Activated CD4-positive, alpha-beta T cell treated with anti-CD3 and anti-CD28 coated beads for 36 hours (primary cell): ENCODE data around the gene ADGRV1. TPM values are rescaled to one million over a fixed set of nuclear protein-coding genes. Genes with fewer than 3 reads are reported as not detected.

Experiments
- ATAC-seq: fragments of 200-7000 bp; cut with Tn5 transposase; one replicate; pipeline ENCODE4 v1.10.0; 2021; ENCODE audit warnings: mild to moderate bottlenecking, moderate library complexity
- CTCF ChIA-PET: fragments of 350-600 bp; sonication (Branson Sonifier 250); formaldehyde crosslinking; loops from one replicate; lab custom pipeline; 2021; ENCODE audit warnings: antibody characterized with exemption; lab: Charles Lee
- POLR2A ChIA-PET: fragments of 350-600 bp; sonication (Branson Sonifier 250); formaldehyde crosslinking; loops from one replicate; lab custom pipeline; 2021; ENCODE audit warnings: antibody characterized with exemption, inconsistent platforms; lab: Charles Lee
- DNase-seq: peaks from one replicate; pipeline ENCODE4 v3.0.0-alpha.2; 2020
- H3K27ac Mint-ChIP-seq: one replicate; pipeline ENCODE4 v1.8.0; 2021; ENCODE audit warnings: mixed read lengths
- H3K27me3 Mint-ChIP-seq: one replicate; pipeline ENCODE4 v1.8.0; 2021; ENCODE audit warnings: mixed read lengths
- H3K36me3 Mint-ChIP-seq: one replicate; pipeline ENCODE4 v1.8.0; 2021; ENCODE audit warnings: low read depth, mixed read lengths
- H3K4me1 Mint-ChIP-seq: one replicate; pipeline ENCODE4 v1.8.0; 2021; ENCODE audit warnings: mixed read lengths
- H3K4me3 Mint-ChIP-seq: one replicate; pipeline ENCODE4 v1.8.0; 2021; ENCODE audit warnings: mild to moderate bottlenecking, moderate library complexity, mixed read lengths
- H3K9me3 Mint-ChIP-seq: one replicate; pipeline ENCODE4 v1.8.0; 2021; ENCODE audit warnings: low read depth, mixed read lengths
- intact Hi-C, 2 experiments: fragments of 100-400 bp; cut with DNase I in 1 of 2; cut with micrococcal nuclease in 1 of 2; formaldehyde crosslinking; loops; one replicate each; pipeline versions ENCODE4 v1.14.2 to v1.15.1; 2022 to 2024; cut with DNase I, micrococcal nuclease
- total RNA-seq, 2 experiments: library from RNA; stranded (reverse); gene quantifications; one replicate each; pipeline ENCODE4 v1.2.3, GENCODE V29; 2021

Gene ADGRV1
- total RNA-seq, 2 experiments from 2014 or later, result 0.02 to 0.12 TPM

DNA sequence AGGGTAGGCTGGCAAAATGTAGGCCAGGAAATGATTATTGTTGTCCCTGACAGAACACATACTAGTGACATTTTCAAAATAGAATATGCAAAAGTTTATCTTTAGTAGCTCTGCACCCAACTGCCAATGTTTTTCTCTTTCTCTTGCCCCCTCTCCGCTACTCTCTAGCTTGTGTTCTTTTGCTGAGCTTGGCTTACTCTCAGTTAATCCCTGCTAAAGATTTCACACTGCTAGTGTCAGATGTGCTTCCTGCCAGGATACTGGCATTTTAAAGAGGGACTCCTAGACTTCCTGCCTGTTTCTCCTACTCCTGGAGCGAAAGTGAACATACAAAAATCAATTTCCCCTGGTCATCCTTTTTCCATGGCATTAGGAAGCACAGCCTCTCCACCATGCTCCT is 564.1 kb downstream of the ADGRV1 start:
- Mint-ChIP-seq H3K4me1 (no peaks in the 10 kb centered on the region), H3K4me3 (no peak overlapping the region), H3K36me3 (no peaks in the 10 kb centered on the region), H3K9me3 (no peaks in the 10 kb centered on the region), H3K27me3 (no peaks in the 10 kb centered on the region), H3K27ac (no peak overlapping the region)
- intact Hi-C loops, result no loop called here
- ATAC-seq, result no peak
- POLR2A ChIA-PET, result interaction anchor here (0.7 kb wide), 1 partner anchor 44 kb away, joined by 5 read pairs; no protein-coding TSS in a partner anchor
- DNase-seq, result no peak
- CTCF ChIA-PET, result interaction anchor here (1.6 kb wide), 1 partner anchor 97 kb away, joined by 3 read pairs; no protein-coding TSS in a partner anchor

DNA sequence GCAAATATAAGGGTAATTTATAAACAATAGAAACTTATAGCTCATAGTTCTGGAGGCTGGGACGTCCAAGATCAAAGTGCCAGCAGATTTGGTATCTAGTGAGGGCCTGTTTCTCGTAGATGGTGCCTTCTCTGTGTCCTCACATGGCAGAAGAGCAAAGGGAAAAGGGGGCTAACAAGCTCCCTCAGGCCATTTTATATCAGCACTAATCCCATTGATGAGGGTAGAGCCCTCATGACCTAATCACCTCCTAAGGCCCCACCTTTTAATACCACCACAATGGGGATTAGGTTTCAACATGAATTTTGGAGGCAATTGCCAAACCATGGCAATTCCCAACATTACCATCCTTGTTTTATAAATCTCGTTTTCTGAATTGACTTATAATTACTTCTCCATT is 564.7 kb downstream of the ADGRV1 start:
- ATAC-seq (no peak), DNase-seq (no peak)
- no peaks in the 10 kb centered on the region for H3K36me3 Mint-ChIP-seq
- ChIA-PET CTCF (interaction anchor here (0.7 to 1.6 kb wide), 2 partner anchors 96 to 117 kb away, joined by 3 read pairs; no protein-coding TSS in a partner anchor), POLR2A (no interaction called here)
- H3K4me1 Mint-ChIP-seq, result no peaks in the 10 kb centered on the region
- no peak overlapping the region for H3K27ac Mint-ChIP-seq
- no peak overlapping the region for H3K4me3 Mint-ChIP-seq
- intact Hi-C loops, result no loop called here
- no peaks in the 10 kb centered on the region for H3K9me3 Mint-ChIP-seq
- H3K27me3 Mint-ChIP-seq, result no peaks in the 10 kb centered on the region

DNA sequence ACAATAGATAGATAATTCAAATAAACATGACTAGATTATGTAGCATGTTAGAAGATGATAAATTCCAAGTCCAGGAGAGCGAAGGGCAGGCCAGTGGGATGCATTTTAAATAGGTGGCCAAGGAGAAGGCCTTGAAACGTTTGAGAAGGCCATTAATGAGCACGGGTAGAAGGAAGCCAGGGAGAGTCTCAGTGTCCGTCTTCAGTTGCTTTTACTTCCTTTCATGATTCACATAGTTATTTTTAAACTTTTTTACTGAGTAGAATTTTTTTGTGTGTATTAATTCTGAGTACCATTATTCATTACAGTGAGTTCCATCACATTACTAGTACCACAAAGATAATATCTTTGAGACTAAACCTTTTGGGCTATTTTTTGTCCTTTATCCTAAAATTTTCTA is 565.3 kb downstream of the ADGRV1 start:
- ATAC-seq, result no peak
- POLR2A ChIA-PET, result no interaction called here
- no peaks in the 10 kb centered on the region for H3K36me3 Mint-ChIP-seq

DNA sequence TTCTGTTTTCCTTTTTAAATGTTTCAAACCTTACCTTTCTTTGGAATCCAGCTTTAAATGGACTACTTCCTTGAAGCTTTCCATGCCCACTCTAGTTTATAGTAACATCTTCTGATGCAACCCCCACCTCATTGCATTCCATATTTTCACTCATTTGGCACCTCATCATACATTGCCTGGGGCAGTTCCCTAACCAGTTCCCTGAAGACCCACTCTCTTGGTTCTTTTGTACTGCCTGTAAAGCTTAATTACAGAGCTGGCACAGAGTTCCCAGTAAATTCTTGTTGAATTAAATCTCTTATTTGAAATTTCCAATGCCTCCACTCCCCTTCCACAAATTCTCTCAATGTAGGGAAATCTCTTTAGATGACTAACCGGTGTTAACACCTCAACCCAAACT is 567.3 kb downstream of the ADGRV1 start:
- no peak overlapping the region for H3K27ac Mint-ChIP-seq
- peaks cover 2% of the 10 kb centered on the region for H3K27me3 Mint-ChIP-seq
- ChIA-PET CTCF (interaction anchor here (1.1 to 1.8 kb wide), 2 partner anchors 259 to 294 kb away, joined by 3 to 4 read pairs; no protein-coding TSS in a partner anchor), POLR2A (no interaction called here)
- no peaks in the 10 kb centered on the region for H3K4me1 Mint-ChIP-seq
- no peak overlapping the region for H3K4me3 Mint-ChIP-seq
- H3K9me3 Mint-ChIP-seq, result no peaks in the 10 kb centered on the region
- H3K36me3 Mint-ChIP-seq, result no peaks in the 10 kb centered on the region
- ATAC-seq (no peak), DNase-seq (no peak)
- intact Hi-C loops, result no loop called here

More for the DNA sequence above, 565.3 kb downstream of the ADGRV1 start:
- CTCF ChIA-PET, result interaction anchor here (0.7 kb wide), 1 partner anchor 116 kb away, joined by 3 read pairs; no protein-coding TSS in a partner anchor
- Mint-ChIP-seq H3K27me3 (peaks cover 2% of the 10 kb centered on the region), H3K4me1 (no peaks in the 10 kb centered on the region), H3K9me3 (no peaks in the 10 kb centered on the region), H3K4me3 (no peak overlapping the region), H3K27ac (no peak overlapping the region)
- DNase-seq, result no peak
- intact Hi-C loops, result no loop called here

DNA sequence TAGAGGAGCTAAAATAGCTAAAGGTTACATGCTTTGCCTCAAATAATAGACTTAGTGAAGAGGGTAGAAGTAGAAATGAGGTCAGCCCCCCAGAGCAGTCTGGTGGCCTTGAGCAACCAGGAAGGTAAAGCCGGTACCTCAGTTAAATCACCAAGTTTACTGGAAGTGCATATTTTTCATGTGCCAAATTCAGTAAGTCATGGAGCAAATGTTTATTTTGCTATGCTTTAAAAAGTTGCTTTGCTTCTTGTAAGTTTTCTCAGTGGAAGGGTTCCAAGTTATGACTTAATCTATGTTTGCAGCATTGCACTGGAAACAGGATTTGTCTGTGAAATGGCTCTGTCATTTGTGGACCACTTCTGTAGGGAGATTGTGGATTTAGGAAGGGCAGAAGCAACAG is 567.9 kb downstream of the ADGRV1 start:
- Mint-ChIP-seq H3K36me3 (no peaks in the 10 kb centered on the region), H3K9me3 (no peaks in the 10 kb centered on the region), H3K27me3 (peaks cover 2% of the 10 kb centered on the region), H3K4me3 (no peak overlapping the region), H3K4me1 (no peaks in the 10 kb centered on the region), H3K27ac (no peak overlapping the region)
- ChIA-PET CTCF (interaction anchor here (1.1 to 1.8 kb wide), 2 partner anchors 258 to 293 kb away, joined by 3 to 4 read pairs; no protein-coding TSS in a partner anchor), POLR2A (no interaction called here)
- ATAC-seq (no peak), DNase-seq (no peak)
- intact Hi-C loops, result no loop called here

DNA sequence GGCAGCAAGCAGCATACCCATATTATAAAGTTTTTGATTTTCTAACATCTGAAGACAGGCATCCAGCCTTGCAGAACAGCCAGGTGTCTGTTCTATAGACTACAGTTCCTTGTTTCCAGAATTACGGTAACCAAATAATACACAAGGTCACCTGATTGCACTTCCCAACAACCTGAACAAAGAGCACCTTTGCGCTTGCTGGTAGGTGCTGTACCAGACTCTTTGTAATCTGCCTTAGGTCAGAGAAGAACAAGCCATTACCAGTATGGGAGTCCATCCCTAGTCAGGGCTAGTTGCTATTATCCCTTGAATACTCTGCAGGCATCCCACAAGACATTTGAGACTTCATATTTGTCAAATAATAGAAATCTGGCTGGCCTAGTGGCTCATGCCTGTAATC is 568.3 kb downstream of the ADGRV1 start:
- ChIA-PET CTCF (interaction anchor here (1.1 kb wide), 2 partner anchors 195 to 293 kb away, joined by 3 to 4 read pairs; no protein-coding TSS in a partner anchor), POLR2A (no interaction called here)
- Mint-ChIP-seq H3K27me3 (peaks cover 2% of the 10 kb centered on the region), H3K4me1 (no peaks in the 10 kb centered on the region), H3K9me3 (no peaks in the 10 kb centered on the region), H3K4me3 (no peak overlapping the region), H3K27ac (no peak overlapping the region), H3K36me3 (no peaks in the 10 kb centered on the region)
- ATAC-seq (no peak), DNase-seq (no peak)
- intact Hi-C loops, result no loop called here

DNA sequence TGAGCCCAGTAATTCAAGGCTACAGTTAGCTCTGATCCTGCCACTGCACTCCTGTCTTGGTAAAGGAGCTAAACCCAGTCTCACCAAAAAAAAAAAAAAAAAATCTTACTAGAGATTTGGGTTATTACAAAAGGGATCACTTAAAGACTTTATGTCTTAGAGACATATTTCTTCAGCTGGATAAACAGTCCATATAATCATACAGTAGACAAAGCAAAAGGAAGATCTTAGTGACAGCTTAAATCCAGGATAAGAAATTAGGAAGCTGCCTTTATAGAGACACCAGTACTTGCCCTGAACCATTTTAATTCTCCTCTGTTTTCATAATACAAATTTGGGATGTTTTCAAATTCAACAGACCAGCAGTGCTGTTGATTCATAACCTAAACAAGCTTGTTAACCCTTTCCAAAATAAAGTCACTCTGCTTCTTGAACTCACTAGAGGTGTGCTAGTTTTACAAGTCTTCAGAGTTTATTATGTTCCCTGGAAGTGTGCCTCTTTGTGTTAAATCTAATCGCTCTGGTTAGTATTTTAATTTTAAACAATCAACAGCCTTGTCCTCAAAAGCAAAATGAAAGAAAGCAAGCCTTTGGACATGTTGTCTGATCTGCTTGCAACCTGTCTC is 569.0 kb downstream of the ADGRV1 start:
- Mint-ChIP-seq H3K4me3 (no peak overlapping the region), H3K4me1 (no peaks in the 10 kb centered on the region), H3K36me3 (no peaks in the 10 kb centered on the region), H3K27me3 (peaks cover 2% of the 10 kb centered on the region), H3K9me3 (no peaks in the 10 kb centered on the region), H3K27ac (no peak overlapping the region)
- intact Hi-C loops, result no loop called here
- ATAC-seq (no peak), DNase-seq (no peak)
- CTCF ChIA-PET, result interaction anchor here (0.6 to 1.1 kb wide), 3 partner anchors 28 to 196 kb away, joined by 3 to 4 read pairs (median 3); no protein-coding TSS in a partner anchor
- POLR2A ChIA-PET, result no interaction called here

DNA sequence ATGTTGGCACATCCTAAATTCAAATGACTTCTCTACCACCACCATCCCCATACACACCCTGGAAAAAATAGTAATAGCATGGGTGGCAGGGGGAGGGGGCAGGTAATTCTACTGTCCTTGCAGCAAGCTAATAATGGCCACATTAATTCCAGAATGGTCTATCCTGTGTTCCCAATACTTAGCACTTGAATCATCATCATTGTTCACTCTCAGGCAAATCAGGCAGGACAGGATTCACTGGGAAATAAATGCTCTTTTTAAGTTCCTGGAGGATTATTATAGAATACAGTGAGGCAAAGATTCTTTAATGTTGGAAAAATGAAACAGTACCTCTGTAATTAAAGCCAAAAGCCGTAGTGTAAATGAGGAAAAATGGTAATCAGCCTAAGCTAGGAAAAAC is 570.0 kb downstream of the ADGRV1 start:
- ATAC-seq (no peak), DNase-seq (no peak)
- ChIA-PET CTCF (interaction anchor here (0.7 kb wide), 1 partner anchor 554 kb away, joined by 3 read pairs; no protein-coding TSS in a partner anchor), POLR2A (no interaction called here)
- Mint-ChIP-seq H3K36me3 (no peaks in the 10 kb centered on the region), H3K9me3 (no peaks in the 10 kb centered on the region), H3K27ac (no peak overlapping the region), H3K4me3 (no peak overlapping the region), H3K27me3 (peaks cover 2% of the 10 kb centered on the region), H3K4me1 (no peaks in the 10 kb centered on the region)
- intact Hi-C loops, result no loop called here

DNA sequence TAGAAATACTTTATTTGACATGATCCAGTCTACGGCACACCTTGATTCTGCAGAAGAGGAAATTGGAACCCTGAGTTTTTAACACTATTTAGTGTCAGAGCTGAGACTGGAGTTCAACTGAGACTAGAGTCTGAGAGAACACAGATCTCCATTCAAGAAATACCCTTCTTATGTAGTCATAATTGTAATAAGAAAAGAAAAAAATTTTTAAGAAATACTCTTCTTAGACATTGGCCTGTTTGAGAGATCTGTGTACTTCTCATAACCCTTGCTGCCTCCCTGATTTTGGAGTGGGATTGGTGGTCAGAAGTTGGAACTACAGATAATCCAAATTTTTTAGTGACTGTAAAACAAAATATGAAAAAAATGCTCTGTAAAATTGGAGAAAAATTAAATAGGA is 571.2 kb downstream of the ADGRV1 start:
- Mint-ChIP-seq H3K4me3 (no peak overlapping the region), H3K4me1 (no peaks in the 10 kb centered on the region), H3K9me3 (no peaks in the 10 kb centered on the region), H3K27ac (no peak overlapping the region), H3K36me3 (no peaks in the 10 kb centered on the region), H3K27me3 (peaks cover 4% of the 10 kb centered on the region)
- intact Hi-C loops, result no loop called here
- ChIA-PET CTCF (no interaction called here), POLR2A (no interaction called here)
- DNase-seq (no peak), ATAC-seq (no peak)

DNA sequence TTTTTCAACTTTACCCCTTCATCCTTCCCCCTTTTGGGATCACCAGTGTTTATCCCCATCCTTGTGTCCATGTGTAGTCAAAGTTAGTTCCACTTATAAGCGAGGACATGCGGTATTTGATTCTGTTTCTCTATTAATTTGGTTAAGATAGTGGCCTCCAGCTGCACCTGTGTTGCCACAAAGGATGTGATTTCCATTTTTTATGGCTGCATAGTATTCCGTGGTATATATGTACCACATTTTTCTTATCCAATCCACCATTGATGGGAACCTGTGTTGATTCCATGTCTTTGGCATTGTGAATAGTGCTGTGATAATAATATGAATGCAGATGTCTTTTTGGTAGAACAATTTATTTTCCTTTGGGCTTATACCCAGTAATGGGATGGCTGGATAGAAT is 572.2 kb downstream of the ADGRV1 start:
- peaks cover 4% of the 10 kb centered on the region for H3K27me3 Mint-ChIP-seq
- CTCF ChIA-PET, result no interaction called here
- DNase-seq, result no peak
- no peaks in the 10 kb centered on the region for H3K9me3 Mint-ChIP-seq
- POLR2A ChIA-PET, result no interaction called here
- ATAC-seq, result no peak
- no peak overlapping the region for H3K27ac Mint-ChIP-seq
- intact Hi-C loops, result no loop called here
- H3K4me1 Mint-ChIP-seq, result no peaks in the 10 kb centered on the region
- no peak overlapping the region for H3K4me3 Mint-ChIP-seq
- no peaks in the 10 kb centered on the region for H3K36me3 Mint-ChIP-seq

DNA sequence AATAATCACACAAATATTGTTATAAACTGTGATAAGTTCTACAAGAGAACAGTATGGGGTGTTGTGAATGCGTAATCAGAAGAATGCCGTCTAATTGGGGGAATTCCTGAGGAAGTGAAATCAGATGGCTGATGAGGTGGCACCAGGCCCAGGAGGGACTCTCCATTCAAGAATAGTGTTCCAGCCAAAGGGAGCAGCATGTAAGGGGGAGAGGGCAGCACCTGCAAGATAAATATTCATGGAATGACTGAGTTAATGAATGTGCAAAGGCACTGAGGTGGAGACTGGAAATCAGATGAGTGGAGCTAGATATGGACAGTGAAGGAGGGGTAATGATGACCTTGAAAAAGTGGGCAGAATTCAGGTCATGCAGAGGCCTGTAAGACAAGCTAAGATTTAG is 574.0 kb downstream of the ADGRV1 start:
- ChIA-PET POLR2A (no interaction called here), CTCF (no interaction called here)
- H3K27me3 Mint-ChIP-seq, result peaks cover 5% of the 10 kb centered on the region
- intact Hi-C loops, result no loop called here
- DNase-seq (no peak), ATAC-seq (no peak)
- H3K9me3 Mint-ChIP-seq, result no peaks in the 10 kb centered on the region
- no peak overlapping the region for H3K4me3 Mint-ChIP-seq
- no peaks in the 10 kb centered on the region for H3K4me1 Mint-ChIP-seq
- no peak overlapping the region for H3K27ac Mint-ChIP-seq
- H3K36me3 Mint-ChIP-seq, result no peaks in the 10 kb centered on the region

DNA sequence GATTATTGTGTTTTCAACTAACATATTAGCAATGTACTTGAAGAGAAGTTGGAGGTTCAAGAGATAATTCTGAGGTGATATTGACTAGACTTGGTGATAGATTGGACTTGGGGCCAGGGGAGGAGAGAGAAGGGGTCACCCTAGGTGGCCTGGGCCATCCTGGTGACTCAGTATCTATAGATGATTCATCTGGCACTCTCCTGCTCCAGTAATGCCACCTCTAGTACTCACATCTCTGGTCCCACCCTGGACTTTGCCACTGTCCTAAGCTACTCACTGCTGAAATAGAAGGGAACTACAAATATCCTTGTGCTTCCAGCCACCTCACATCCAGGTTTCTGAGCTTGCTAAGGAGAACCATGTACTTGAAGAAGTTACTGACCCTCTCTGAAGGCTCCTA is 574.6 kb downstream of the ADGRV1 start:
- ATAC-seq, result no peak
- no peak overlapping the region for H3K4me3 Mint-ChIP-seq
- H3K9me3 Mint-ChIP-seq, result no peaks in the 10 kb centered on the region
- no peak overlapping the region for H3K27ac Mint-ChIP-seq
- no peaks in the 10 kb centered on the region for H3K36me3 Mint-ChIP-seq
- intact Hi-C loops, result no loop called here
- no peak for DNase-seq
- ChIA-PET CTCF (no interaction called here), POLR2A (no interaction called here)
- peaks cover 6% of the 10 kb centered on the region for H3K27me3 Mint-ChIP-seq
- no peaks in the 10 kb centered on the region for H3K4me1 Mint-ChIP-seq
